Middle frontal gyrus (tissue), 1 donor: ENCODE results near the gene KRTAP10-11.
"Not testable (repeated sequence)": the region's sequence is repeated elsewhere in the genome, so short reads cannot be mapped to it uniquely, and the experiment has no call there.

Experiments
- DNase-seq: peaks from one replicate; pipeline ENCODE4 v3.0.0-alpha.2; 2015; ENCODE audit warnings: low spot score; ENCODE audit errors: extremely low spot score

KRTAP10-11 gene, protein sequence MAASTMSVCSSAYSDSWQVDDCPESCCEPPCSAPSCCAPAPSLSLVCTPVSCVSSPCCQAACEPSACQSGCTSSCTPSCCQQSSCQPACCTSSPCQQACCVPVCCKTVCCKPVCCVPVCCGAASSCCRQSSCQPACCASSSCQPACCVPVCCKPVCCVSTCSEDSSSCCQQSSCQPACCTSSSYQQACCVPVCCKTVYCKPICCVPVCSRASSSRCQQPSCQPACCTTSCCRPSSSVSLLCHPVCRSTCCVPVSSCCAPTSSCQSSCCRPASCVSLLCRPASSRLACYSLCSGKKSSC

DNA sequence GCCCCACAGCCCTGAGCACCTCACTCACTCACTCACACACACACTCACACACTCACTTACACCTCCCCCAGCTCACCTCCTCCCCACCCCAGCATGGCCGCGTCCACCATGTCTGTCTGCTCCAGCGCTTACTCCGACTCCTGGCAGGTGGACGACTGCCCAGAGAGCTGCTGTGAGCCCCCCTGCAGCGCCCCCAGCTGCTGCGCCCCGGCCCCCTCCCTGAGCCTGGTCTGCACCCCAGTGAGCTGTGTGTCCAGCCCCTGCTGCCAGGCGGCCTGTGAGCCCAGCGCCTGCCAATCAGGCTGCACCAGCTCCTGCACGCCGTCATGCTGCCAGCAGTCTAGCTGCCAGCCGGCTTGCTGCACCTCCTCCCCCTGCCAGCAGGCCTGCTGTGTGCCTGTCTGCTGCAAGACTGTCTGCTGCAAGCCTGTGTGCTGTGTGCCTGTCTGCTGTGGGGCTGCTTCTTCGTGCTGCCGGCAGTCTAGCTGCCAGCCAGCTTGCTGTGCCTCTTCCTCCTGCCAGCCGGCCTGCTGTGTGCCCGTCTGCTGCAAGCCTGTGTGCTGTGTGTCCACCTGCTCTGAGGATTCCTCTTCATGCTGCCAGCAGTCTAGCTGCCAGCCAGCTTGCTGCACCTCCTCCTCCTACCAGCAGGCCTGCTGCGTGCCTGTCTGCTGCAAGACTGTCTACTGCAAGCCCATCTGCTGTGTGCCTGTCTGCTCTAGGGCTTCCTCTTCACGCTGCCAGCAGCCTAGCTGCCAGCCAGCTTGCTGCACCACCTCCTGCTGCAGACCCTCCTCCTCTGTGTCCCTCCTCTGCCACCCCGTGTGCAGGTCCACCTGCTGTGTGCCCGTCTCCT is at the start of gene KRTAP10-11:
KRTAP10-11 (plus strand) TSS at position 49 of the 856 bp plus-strand sequence; CDS start at position 94, 45 bp downstream.
- DNase-seq: not testable (repeated sequence)

DNA sequence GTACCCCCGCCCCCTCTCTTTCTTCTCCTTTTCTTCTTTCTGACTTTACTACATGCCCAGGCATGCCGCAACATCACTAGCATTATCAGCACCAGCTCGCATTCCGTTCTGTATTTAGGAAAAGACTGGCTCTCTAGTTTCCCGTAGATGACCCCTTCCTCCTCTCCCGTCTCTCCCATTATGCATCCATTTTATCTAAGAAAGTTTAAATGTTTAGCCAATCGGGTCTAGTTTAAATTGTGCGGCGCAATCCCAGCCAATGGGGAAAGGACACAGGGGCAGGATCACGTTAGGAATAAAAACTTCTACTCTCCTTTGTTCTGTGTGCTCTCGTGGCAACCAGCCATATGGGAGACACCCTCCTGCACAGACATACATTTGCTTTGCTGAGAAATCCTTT is 48.2 kb upstream of the KRTAP10-11 start:
- no peak for DNase-seq

DNA sequence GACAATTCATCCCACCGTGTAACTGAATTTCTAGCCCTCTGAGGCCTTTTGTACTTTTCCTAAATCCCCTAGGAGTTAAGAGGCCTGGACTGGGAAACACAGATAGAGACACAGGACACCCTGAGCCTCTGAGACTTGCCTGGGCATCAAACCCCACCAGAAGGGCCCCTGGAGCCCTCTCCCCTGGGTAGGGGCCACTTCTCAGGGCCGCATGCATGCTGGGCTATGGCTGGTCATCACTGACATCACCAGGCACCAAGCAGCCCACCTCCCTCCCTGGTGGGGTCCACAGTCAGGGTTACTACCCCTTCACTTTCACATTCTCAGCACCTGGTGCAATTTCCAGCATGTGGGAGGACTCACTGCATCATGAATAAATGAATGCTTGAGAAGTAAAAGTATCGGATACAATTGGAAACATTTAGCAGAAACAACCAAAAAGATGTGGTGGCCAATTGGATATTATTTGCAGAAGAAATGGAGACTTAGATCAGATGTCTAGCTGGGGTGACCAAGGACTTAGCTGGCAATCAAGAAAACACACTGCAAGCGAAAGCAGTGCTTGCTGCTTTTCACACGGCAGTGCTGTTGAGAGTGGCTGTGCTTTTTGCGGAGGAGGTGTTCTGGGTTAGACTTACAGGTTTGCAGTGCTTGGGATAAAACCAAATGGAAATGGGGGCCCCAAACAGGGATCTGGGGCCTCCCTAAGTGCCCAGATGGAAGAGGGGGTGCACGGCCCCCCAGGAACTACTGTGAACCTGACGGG is 46.8 kb upstream of the KRTAP10-11 start:
- no peak for DNase-seq

- DNase-seq: not testable (repeated sequence)
These were observed 45.9 kb upstream of the KRTAP10-11 start, which contains the start of gene KRTAP10-7 for GRCh38 chr21:44600118-44600978. KRTAP10-7 (plus strand) TSS chr21:44600597; CDS start chr21:44600622, 25 bp downstream.

GRCh38 chr21:44601091-44601490 is 45.1 kb upstream of the KRTAP10-11 start:
- not testable (repeated sequence) for DNase-seq

DNA sequence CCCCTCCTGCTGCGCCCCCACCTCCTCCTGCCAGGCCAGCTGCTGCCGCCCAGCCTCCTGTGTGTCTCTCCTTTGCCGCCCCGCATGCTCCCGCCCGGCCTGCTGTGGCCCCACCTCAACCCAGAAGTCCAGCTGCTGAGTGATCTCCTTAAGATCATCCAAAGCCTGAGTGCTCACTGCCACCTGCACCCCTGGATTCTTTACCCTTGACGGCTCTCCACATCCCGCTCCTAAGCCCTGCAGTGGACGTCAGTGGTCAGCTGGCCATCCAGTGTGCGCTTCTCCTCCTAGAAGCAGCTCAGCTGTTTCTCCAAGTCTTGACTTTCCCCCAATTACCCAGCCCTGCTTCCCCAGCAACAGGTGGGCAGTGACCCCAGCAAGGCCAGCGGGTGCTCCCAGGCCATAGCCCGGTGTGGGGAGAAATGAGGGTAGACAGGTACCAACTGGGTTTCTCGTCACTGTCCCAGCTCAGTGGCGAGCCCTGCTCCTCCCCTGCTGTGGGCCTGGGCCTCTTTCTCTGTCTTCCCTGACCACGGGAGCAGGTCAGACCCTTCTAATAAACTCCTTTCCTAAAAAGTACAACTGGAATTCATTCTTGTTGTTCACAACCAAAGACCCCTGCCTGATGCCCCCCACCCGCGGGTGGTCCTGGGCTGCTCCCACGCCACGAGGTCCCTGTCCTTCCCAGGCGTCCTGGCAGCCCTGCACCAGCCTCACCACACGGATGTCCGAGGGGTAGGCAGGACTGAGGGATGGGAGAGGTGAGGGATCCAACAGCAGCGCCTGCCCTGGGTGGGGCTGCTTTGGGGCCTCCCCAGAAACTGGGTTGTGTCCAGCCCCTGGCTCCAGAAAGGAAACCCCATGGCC is 44.4 kb upstream of the KRTAP10-11 start:
- no peak for DNase-seq

GRCh38 chr21:44602463-44602850 is 43.8 kb upstream of the KRTAP10-11 start:
- DNase-seq: no peak

DNA sequence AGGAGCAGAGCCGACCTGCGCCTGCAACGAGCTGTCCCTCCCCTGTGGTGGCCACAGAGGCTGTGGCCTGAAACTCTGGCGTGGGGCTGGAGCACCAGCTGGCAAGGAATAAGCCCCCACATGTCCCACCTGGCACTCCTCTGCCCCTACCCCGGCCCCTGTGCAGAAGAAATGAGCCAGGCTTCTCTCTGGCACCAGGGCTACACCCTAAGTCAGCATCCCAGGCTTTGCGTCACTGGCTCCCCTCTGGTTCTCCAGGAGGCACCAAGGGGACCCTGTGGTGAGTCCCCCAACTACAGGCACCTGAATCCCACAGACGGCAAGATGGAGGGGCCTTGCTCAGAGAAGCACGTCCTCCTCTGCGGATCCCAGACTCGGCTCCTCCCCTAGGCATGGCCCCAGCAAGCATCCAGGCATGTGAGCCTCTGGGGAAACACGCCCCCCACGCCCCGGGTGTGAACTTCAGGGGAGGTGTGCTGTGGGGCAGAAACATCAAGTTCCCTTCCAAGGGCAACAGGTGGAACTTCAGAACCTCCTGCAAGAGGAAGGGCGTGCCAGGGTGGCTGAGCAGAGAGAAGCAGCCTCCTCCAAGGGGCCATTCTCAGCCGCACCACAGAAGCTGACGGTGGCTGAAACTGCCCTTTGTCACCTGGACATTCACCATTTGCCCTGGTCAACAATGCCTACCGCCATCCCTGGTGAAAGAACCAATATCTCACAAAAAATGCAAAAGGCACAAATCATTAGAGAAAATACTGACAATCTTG is 42.9 kb upstream of the KRTAP10-11 start:
- DNase-seq: no peak

DNA sequence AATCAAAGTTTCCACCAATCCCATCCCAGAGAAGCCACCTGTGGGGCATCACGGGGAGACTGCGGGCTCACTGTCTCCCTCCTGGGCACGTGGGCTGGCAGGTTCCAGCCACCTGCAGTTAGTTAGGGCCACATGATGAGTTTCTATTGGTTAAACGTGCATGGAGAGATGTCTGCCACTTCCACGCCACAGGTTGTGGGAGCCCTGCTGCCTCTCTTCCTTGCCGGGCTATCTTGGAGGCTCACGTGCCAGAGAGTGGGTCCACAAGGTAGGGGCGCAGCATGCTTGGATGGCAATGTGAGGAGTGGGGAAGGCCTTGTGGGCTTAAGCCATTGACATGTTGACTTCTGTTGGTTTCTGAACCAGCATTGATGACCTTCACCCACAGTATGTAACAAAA is 42.3 kb upstream of the KRTAP10-11 start:
- no peak for DNase-seq

GRCh38 chr21:44606495-44606894 is 39.7 kb upstream of the KRTAP10-11 start:
- DNase-seq: no peak

GRCh38 chr21:44609193-44609592 is 37.0 kb upstream of the KRTAP10-11 start:
- no peak for DNase-seq

DNA sequence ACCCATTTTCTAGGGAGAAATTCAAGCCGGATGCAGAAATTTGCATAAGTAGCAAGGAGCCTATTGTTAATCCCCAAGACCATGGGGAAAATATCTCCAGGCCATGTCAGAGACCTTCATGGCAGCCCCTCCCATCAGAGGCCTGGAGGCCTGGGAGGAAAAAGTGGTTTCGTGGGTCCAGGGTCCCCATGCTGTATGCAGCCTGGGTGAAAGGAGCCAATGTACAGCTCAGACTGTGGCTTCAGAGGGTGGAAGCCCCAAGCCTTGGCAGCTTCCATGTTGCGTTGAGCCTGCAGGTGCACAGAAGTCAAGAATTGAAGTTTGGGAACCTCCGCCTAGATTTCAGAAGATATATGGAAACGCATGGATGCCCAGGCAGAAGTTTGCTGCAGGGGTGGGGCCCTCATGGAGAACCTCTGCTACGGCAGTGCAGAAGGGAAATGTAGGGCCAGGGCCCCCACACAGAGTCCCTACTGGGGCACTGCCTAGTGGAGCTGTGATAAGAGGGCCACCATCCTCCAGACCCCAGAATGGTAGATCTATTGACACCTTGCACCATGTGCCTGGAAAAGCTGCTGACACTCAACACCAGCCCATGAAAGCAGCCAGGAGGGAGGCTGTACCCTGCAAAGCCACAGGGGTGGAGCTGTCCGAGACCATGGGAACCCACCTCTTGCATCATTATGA is 35.9 kb upstream of the KRTAP10-11 start:
- not testable (repeated sequence) for DNase-seq

DNA sequence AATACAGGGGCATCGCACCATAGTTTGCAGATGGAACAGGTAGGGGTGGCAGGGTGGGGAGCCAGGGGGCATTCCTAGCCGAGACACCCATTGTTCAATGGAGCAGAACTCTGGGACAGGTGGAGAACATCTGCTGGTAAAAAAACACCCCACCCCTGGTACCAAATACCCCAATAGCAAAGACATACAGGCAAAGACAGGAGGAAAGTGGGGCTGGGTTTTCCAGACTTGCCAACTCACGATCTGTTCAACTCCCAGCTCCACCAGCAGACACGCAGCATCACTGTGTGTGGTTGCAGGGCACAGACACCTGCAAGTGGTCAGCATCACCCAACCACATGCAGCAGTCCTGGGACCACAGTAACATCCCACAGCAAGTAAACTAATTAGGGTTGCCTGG is 34.7 kb upstream of the KRTAP10-11 start:
- no peak for DNase-seq

GRCh38 chr21:44612029-44612486 is 34.2 kb upstream of the KRTAP10-11 start, which contains the start of gene KRTAP10-8:
KRTAP10-8 (plus strand) TSS chr21:44612079; CDS start chr21:44612101, 22 bp downstream.
- DNase-seq: no peak

- DNase-seq: no peak
These were observed 33.5 kb upstream of the KRTAP10-11 start for GRCh38 chr21:44612669-44613229.

- no peak for DNase-seq
These were observed 32.6 kb upstream of the KRTAP10-11 start for GRCh38 chr21:44613386-44614155.

DNA sequence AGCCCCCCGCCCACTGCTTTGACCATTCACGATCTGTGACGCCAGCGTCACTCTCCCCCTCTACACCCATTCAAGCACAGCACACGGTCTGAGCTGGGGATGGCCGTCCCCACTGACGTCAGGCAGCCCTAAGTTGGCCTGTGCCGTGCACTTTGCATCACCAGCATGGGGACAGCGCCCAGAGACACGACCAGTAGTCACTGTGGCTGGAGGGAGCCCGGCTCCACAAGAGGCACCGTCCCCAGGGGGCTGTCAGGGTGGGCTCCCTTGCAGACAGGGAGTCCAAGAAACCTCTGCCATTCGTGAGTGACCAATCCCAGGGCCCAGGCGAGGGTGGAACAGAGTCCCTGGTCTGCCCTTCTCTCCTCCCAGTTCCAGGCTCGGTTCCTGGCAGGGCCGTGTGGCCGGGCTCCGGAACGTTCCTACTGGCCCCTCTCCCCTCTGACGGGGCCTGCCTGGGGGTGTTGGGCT is 32.0 kb upstream of the KRTAP10-11 start:
- DNase-seq: no peak
